SK-N-SH (cell line): ENCODE measurements around the gene ZNF561. TPM values are rescaled to one million over a fixed set of nuclear protein-coding genes. Genes with fewer than 3 reads are reported as not detected.
"Not testable (repeated sequence)": the region's sequence is repeated elsewhere in the genome, so short reads cannot be mapped to it uniquely, and the experiment has no call there.

Experiments
- CTCF ChIA-PET: fragments of 300-600, 350-600 bp; formaldehyde crosslinking; extraction: SDS; loops from one replicate; lab custom pipeline; 2021; lab: Yijun Ruan, JAX
- POLR2A ChIA-PET: fragments of 350-600 bp; sonication (Branson Sonifier 250); formaldehyde crosslinking; extraction: SDS; loops from one replicate; lab custom pipeline; 2020; ENCODE audit warnings: antibody characterized with exemption, inconsistent platforms; lab: Yijun Ruan, JAX
- DNase-seq: peaks from one replicate; pipeline ENCODE4 v3.0.0; 2012
- H2AFZ ChIP-seq: fragments of 200-600 bp; sonication (generic); 2 replicates; pipeline ENCODE4 v1.8.1; 2016; ENCODE audit warnings: antibody characterized with exemption, mild to moderate bottlenecking, low read depth
- H3F3A ChIP-seq: fragments of 200-600 bp; sonication (generic); replicated peaks from 2 replicates; pipeline ENCODE3; 2016; ENCODE audit warnings: antibody characterized with exemption, mild to moderate bottlenecking; ENCODE audit not compliant: insufficient read depth
- H3K27ac ChIP-seq, 2 experiments: fragments of 200-500 bp in 1 of 2; fragments of 200-600 bp in 1 of 2; sonication (Bioruptor generic) in 1 of 2; sonication (generic), shearing (Covaris generic) in 1 of 2; 2 replicates each; pipeline versions ENCODE4 v1.5.1 to v1.6.1; 2014 to 2016; ENCODE audit warnings: low read depth in 2 of 2, inconsistent platforms in 1 of 2, low read length in 1 of 2, mild to moderate bottlenecking in 1 of 2, mixed read lengths in 1 of 2
- H3K27me3 ChIP-seq: fragments of 200-600 bp; sonication (generic), shearing (Covaris generic); 2 replicates; pipeline ENCODE4 v1.6.1; 2016; ENCODE audit warnings: mixed run types; ENCODE audit not compliant: insufficient read depth
- H3K36me3 ChIP-seq, 2 experiments: fragments of 200-500 bp in 1 of 2; fragments of 200-600 bp in 1 of 2; sonication (Bioruptor generic) in 1 of 2; sonication (generic) in 1 of 2; replicated peaks in 1 of 2; 2 replicates each; pipeline versions ENCODE3 to v1.5.1; 2014 to 2016; ENCODE audit warnings: low read length in 1 of 2, mild to moderate bottlenecking in 1 of 2; ENCODE audit not compliant: insufficient read depth in 2 of 2, control insufficient read depth in 1 of 2
- H3K4me1 ChIP-seq, 2 experiments: fragments of 200-500 bp in 1 of 2; fragments of 200-600 bp in 1 of 2; sonication (Bioruptor generic) in 1 of 2; sonication (generic), shearing (Covaris generic) in 1 of 2; 2 replicates each; pipeline versions ENCODE4 v1.5.1 to v1.6.1; 2014 to 2016; ENCODE audit warnings: low read depth in 1 of 2, low read length in 1 of 2, mixed run types in 1 of 2; ENCODE audit not compliant: insufficient read depth in 2 of 2, control insufficient read depth in 1 of 2
- H3K4me2 ChIP-seq: fragments of 200-600 bp; sonication (generic), shearing (Covaris generic); 2 replicates; pipeline ENCODE4 v1.6.1; 2017; ENCODE audit warnings: mixed run types
- H3K4me3 ChIP-seq, 2 experiments: fragments of 200-500 bp in 1 of 2; fragments of 200-600 bp in 1 of 2; sonication (Bioruptor generic) in 1 of 2; sonication (generic), shearing (Covaris generic) in 1 of 2; 2 replicates each; pipeline versions ENCODE4 v1.5.1 to v1.8.1; 2014 to 2016; ENCODE audit warnings: low read depth in 2 of 2, inconsistent platforms in 1 of 2, low read length in 1 of 2, mild to moderate bottlenecking in 1 of 2, mixed read lengths in 1 of 2, moderate library complexity in 1 of 2
- H3K79me2 ChIP-seq: fragments of 200-600 bp; sonication (generic); 2 replicates; pipeline ENCODE4 v1.8.1; 2017; ENCODE audit warnings: mild to moderate bottlenecking; ENCODE audit not compliant: insufficient read depth
- H3K9ac ChIP-seq: fragments of 200-600 bp; sonication (generic); 2 replicates; pipeline ENCODE4 v1.6.1; 2017; ENCODE audit warnings: mixed run types
- H3K9me2 ChIP-seq: fragments of 200-600 bp; sonication (generic); 2 replicates; pipeline ENCODE4 v1.6.1; 2017; ENCODE audit warnings: mixed run types
- H3K9me3 ChIP-seq: fragments of 200-600 bp; sonication (generic); 2 replicates; pipeline ENCODE4 v1.6.1; 2017; ENCODE audit warnings: mixed run types, mild to moderate bottlenecking, moderate library complexity
- H4K20me1 ChIP-seq: fragments of 200-600 bp; sonication (generic); 2 replicates; pipeline ENCODE4 v1.6.1; 2017; ENCODE audit warnings: mild to moderate bottlenecking, mixed run types; ENCODE audit not compliant: insufficient read depth
- CTCF ChIP-seq: fragments of 200-600 bp; sonication (generic); IDR thresholded peaks from 2 replicates; pipeline ENCODE4 v1.6.1; 2017; ENCODE audit warnings: antibody characterized with exemption, mild to moderate bottlenecking, moderate library complexity
- FOXJ3 ChIP-seq: sonication (generic); formaldehyde crosslinking; IDR thresholded peaks from 2 replicates; pipeline ENCODE4 v1.5.1; 2020; ENCODE audit warnings: mild to moderate bottlenecking, missing genetic modification reagents
- GABPA ChIP-seq: IDR thresholded peaks from 2 replicates; pipeline ENCODE4 v1.4.0; 2012; ENCODE audit warnings: low read depth, mild to moderate bottlenecking
- JUND ChIP-seq: IDR thresholded peaks from 2 replicates; pipeline ENCODE4 v1.4.0; 2012
- MAX ChIP-seq: IDR thresholded peaks from 2 replicates; pipeline ENCODE4 v1.4.0; 2012; ENCODE audit warnings: low read depth
- MEF2A ChIP-seq: IDR thresholded peaks from 2 replicates; pipeline ENCODE4 v1.4.0; 2012; ENCODE audit warnings: low read depth, borderline replicate concordance
- MXI1 ChIP-seq: IDR thresholded peaks from 2 replicates; pipeline ENCODE4 v1.6.1; 2012; ENCODE audit warnings: mild to moderate bottlenecking, low read depth, low read length, improper control_type of control experiment
- NRF1 ChIP-seq: IDR thresholded peaks from 2 replicates; pipeline ENCODE4 v1.6.1; 2012; ENCODE audit warnings: low read depth, mild to moderate bottlenecking, low read length
- POLR2AphosphoS5 ChIP-seq: IDR thresholded peaks from 2 replicates; pipeline ENCODE4 v1.6.1; 2012; ENCODE audit warnings: low read depth, low read length
- RAD21 ChIP-seq: IDR thresholded peaks from 2 replicates; pipeline ENCODE4 v1.6.1; 2012; ENCODE audit warnings: mild to moderate bottlenecking, low read length
- RCOR1 ChIP-seq: fragments of 150-350 bp; IDR thresholded peaks from 2 replicates; pipeline ENCODE4 v1.6.1; 2017; ENCODE audit warnings: antibody characterized with exemption, low read length
- RXRA ChIP-seq: IDR thresholded peaks from 2 replicates; pipeline ENCODE4 v1.4.0; 2012; ENCODE audit warnings: low read depth, mild to moderate bottlenecking, borderline replicate concordance
- SIN3A ChIP-seq: IDR thresholded peaks from 2 replicates; pipeline ENCODE4 v1.6.1; 2012; ENCODE audit warnings: low read depth, mild to moderate bottlenecking, low read length, moderate library complexity, borderline replicate concordance
- TAF1 ChIP-seq: IDR thresholded peaks from 2 replicates; pipeline ENCODE4 v1.6.1; 2012; ENCODE audit warnings: low read depth, mild to moderate bottlenecking, low read length, moderate library complexity, borderline replicate concordance
- TCF12 ChIP-seq: IDR thresholded peaks from 2 replicates; pipeline ENCODE4 v1.4.0; 2012
- USF2 ChIP-seq: fragments of 150-350 bp; IDR thresholded peaks from 2 replicates; pipeline ENCODE4 v1.6.1; 2017; ENCODE audit warnings: antibody characterized with exemption, low read length, low read depth, borderline replicate concordance
- YY1 ChIP-seq: IDR thresholded peaks from 2 replicates; pipeline ENCODE4 v1.4.0; 2012; ENCODE audit warnings: low read depth, mild to moderate bottlenecking
- WGBS: methylation state at CpG from one replicate; pipeline ENCODE4 v1.1.6; 2017; ENCODE audit warnings: low lambda C conversion rate; 5-methylcytosine and 5-hydroxymethylcytosine counted together
- polyA plus RNA-seq, 3 experiments: library from polyadenylated mRNA; depleted of rRNA; stranded (reverse); fragments of >200 nt; gene quantifications; 2 replicates each; pipeline ENCODE4 v1.2.3, GENCODE V29; 2012

The ZNF561 gene
- polyA plus RNA-seq, 1 of the 3 experiments (the other 2 are of a cell fraction), result 18.0 TPM

- TF ChIP-seq CTCF (no peak), FOXJ3 (CRISPR knock-in tag) (no peak), NRF1 (no peak), JUND (peak; percentile 18; the same call in 1 of the 2 replicates), MEF2A (no peak), TAF1 (peak; percentile 85; the same call in 1 of the 2 replicates), USF2 (no peak), MXI1 (peak; percentile 78), RCOR1 (no peak), GABPA (peak; percentile 87)
Measured at GRCh38 chr19:9584073-9584833, 36.8 kb downstream of the ZNF561 start, which contains the start of gene ZNF121 (continued).

- H3K9me3 ChIP-seq, H2AFZ ChIP-seq, CTCF ChIA-PET, DNase-seq, H3K9ac ChIP-seq, H3K4me1 ChIP-seq, H3F3A ChIP-seq, H3K9me2 ChIP-seq, H3K4me2 ChIP-seq, POLR2A ChIA-PET, H3K4me3 ChIP-seq, H3K27me3 ChIP-seq, H4K20me1 ChIP-seq, H3K27ac ChIP-seq: not testable (repeated sequence)
- peaks cover 5 to 59% of the 10 kb centered on the region in 2 experiments for H3K36me3 ChIP-seq
- 97% methylated on average over 13 of the region's 13 CpGs for WGBS
- peaks cover 71% of the 10 kb centered on the region for H3K79me2 ChIP-seq
Measured at GRCh38 chr19:9582081-9582725, 38.8 kb downstream of the ZNF561 start.

- H3K4me1 ChIP-seq, result no peaks in the 10 kb centered on the region
- no peak overlapping the region for H3K4me2 ChIP-seq
- peaks cover 5 to 70% of the 10 kb centered on the region in 2 experiments for H3K36me3 ChIP-seq
- ChIA-PET CTCF (no interaction called here), POLR2A (no interaction called here)
- H4K20me1 ChIP-seq, result peaks cover 3% of the 10 kb centered on the region; the same call in 1 of the 2 replicates
- WGBS, result 90% methylated on average over 5 of the region's 5 CpGs
- 0 out of 2 replicates have a peak, but pooled peaks cover 21% of the 10 kb centered on the region for H3K9me3 ChIP-seq
- H3K79me2 ChIP-seq, result peaks cover 86% of the 10 kb centered on the region
- no peak for DNase-seq
- no peak overlapping the region for H3K27ac ChIP-seq
- H3K9me2 ChIP-seq, result no peaks in the 10 kb centered on the region
- no peak overlapping the region for H2AFZ ChIP-seq
- H3F3A ChIP-seq, result peaks cover 7% of the 10 kb centered on the region
- H3K9ac ChIP-seq, result no peak overlapping the region
- no peaks in the 10 kb centered on the region for H3K27me3 ChIP-seq
- no peak overlapping the region; a peak in 1 of 4 replicates for H3K4me3 ChIP-seq
- TF ChIP-seq SIN3A (no peak), TCF12 (no peak), TAF1 (no peak), MAX (no peak), GABPA (no peak), USF2 (no peak), NRF1 (no peak), RAD21 (no peak), MXI1 (no peak), RCOR1 (no peak), RXRA (no peak), POLR2AphosphoS5 (no peak), CTCF (no peak), JUND (no peak), YY1 (no peak)
Measured at GRCh38 chr19:9580728-9581127, 40.3 kb downstream of the ZNF561 start.
